DOHH2 (cell line): ENCODE measurements around the gene ATP10B.

ENCODE experiments used
- EZH2phosphoT487 ChIP-seq: fragments of 200-600 bp; sonication (generic); IDR thresholded peaks from 2 replicates; pipeline ENCODE4 v1.6.1; 2017; ENCODE audit warnings: borderline replicate concordance, mild to moderate bottlenecking, antibody characterized with exemption, low read length, moderate library complexity, mixed read lengths
- TF ChIP-seq, protein P1 (sequence below): fragments of 200-600 bp; sonication (generic); IDR thresholded peaks from one replicate; pipeline ENCODE4 v1.5.1; 2014; ENCODE audit warnings: antibody characterized with exemption, mild to moderate bottlenecking, low read depth, low read length; ENCODE audit not compliant: poor library complexity, severe bottlenecking

GRCh38 chr5:160693831-160694465 lies 158.1 kb downstream of the ATP10B start:
- TF ChIP-seq, protein P1, sequence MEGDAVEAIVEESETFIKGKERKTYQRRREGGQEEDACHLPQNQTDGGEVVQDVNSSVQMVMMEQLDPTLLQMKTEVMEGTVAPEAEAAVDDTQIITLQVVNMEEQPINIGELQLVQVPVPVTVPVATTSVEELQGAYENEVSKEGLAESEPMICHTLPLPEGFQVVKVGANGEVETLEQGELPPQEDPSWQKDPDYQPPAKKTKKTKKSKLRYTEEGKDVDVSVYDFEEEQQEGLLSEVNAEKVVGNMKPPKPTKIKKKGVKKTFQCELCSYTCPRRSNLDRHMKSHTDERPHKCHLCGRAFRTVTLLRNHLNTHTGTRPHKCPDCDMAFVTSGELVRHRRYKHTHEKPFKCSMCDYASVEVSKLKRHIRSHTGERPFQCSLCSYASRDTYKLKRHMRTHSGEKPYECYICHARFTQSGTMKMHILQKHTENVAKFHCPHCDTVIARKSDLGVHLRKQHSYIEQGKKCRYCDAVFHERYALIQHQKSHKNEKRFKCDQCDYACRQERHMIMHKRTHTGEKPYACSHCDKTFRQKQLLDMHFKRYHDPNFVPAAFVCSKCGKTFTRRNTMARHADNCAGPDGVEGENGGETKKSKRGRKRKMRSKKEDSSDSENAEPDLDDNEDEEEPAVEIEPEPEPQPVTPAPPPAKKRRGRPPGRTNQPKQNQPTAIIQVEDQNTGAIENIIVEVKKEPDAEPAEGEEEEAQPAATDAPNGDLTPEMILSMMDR: no peak
- no peak for TF ChIP-seq EZH2phosphoT487
